Neural cell (in vitro differentiated cells): ENCODE results near the gene PGBD1. TPM values are rescaled to one million over a fixed set of nuclear protein-coding genes. Genes with fewer than 3 reads are reported as not detected.

ENCODE experiments used
- H2AFZ ChIP-seq: fragments of 200-600, 300-800 bp; sonication (generic), shearing (Covaris generic); 2 replicates; pipeline ENCODE4 v1.6.0; 2014; ENCODE audit warnings: low read depth, mild to moderate bottlenecking, antibody characterized with exemption, low read length, moderate library complexity
- H3F3A ChIP-seq: fragments of 200-600 bp; shearing (Covaris generic); 2 replicates; pipeline ENCODE4 v1.6.1; 2016; ENCODE audit warnings: mild to moderate bottlenecking, moderate library complexity, mixed read lengths, antibody characterized with exemption, low read length; ENCODE audit not compliant: insufficient read depth, poor library complexity, severe bottlenecking
- H3K27ac ChIP-seq: fragments of 200-600, 300-800 bp; sonication (generic), shearing (Covaris generic); 2 replicates; pipeline ENCODE4 v1.5.1; 2014; ENCODE audit warnings: mild to moderate bottlenecking, low read length, moderate library complexity
- H3K27me3 ChIP-seq: fragments of 300-800, 200-600 bp; sonication (generic), shearing (Covaris generic); 2 replicates; pipeline ENCODE4 v1.6.0; 2014; ENCODE audit warnings: mild to moderate bottlenecking, low read depth, low read length, moderate library complexity; ENCODE audit not compliant: insufficient read depth
- H3K36me3 ChIP-seq: fragments of 300-800, 200-600 bp; sonication (generic), shearing (Covaris generic); 2 replicates; pipeline ENCODE4 v1.5.1; 2014; ENCODE audit warnings: mild to moderate bottlenecking, antibody characterized with exemption, low read length, moderate library complexity; ENCODE audit not compliant: insufficient read depth
- H3K4me2 ChIP-seq: fragments of 300-800, 200-600 bp; sonication (generic), shearing (Covaris generic); 2 replicates; pipeline ENCODE4 v1.6.0; 2014; ENCODE audit warnings: mild to moderate bottlenecking, low read length
- H3K4me3 ChIP-seq: fragments of 300-800, 200-600 bp; sonication (generic), shearing (Covaris generic); 2 replicates; pipeline ENCODE4 v1.5.1; 2014; ENCODE audit warnings: mild to moderate bottlenecking, low read length, moderate library complexity
- H3K79me2 ChIP-seq: fragments of 200-600 bp; shearing (Covaris generic); replicated peaks from 2 replicates; pipeline ENCODE4 v1.6.0; 2014; ENCODE audit warnings: mild to moderate bottlenecking, low read length, moderate library complexity; ENCODE audit not compliant: insufficient read depth
- H3K9ac ChIP-seq: fragments of 300-800, 200-600 bp; sonication (generic), shearing (Covaris generic); 2 replicates; pipeline ENCODE4 v1.6.1; 2016; ENCODE audit warnings: mild to moderate bottlenecking, low read length, mixed read lengths
- H3K9me2 ChIP-seq: fragments of 200-600 bp; shearing (Covaris generic); 2 replicates; pipeline ENCODE4 v1.6.1; 2016; ENCODE audit warnings: mild to moderate bottlenecking, low read length, mixed read lengths; ENCODE audit not compliant: insufficient read depth
- H3K9me3 ChIP-seq: fragments of 200-600, 300-800 bp; sonication (generic), shearing (Covaris generic); 2 replicates; pipeline ENCODE4 v1.6.1; 2016; ENCODE audit warnings: mild to moderate bottlenecking, mixed run types, low read length, moderate library complexity, mixed read lengths
- H4K20me1 ChIP-seq: fragments of 200-600 bp; shearing (Covaris generic); 2 replicates; pipeline ENCODE4 v1.6.1; 2016; ENCODE audit warnings: mild to moderate bottlenecking, mixed run types; ENCODE audit not compliant: insufficient read depth
- CTCF ChIP-seq: fragments of 450-650 bp; IDR thresholded peaks from 2 replicates; pipeline ENCODE4 v1.5.1; 2014; ENCODE audit warnings: antibody characterized with exemption, mild to moderate bottlenecking, moderate library complexity; ENCODE audit not compliant: poor library complexity, severe bottlenecking
- EP300 ChIP-seq: fragments of 450-650 bp; conservative IDR thresholded peaks from 2 replicates; pipeline ENCODE4 v1.6.1; 2014; ENCODE audit warnings: antibody characterized with exemption, mild to moderate bottlenecking, moderate library complexity; ENCODE audit not compliant: poor library complexity, severe bottlenecking
- EZH2 ChIP-seq: fragments of 200-600, 300-800 bp; shearing (Covaris generic), sonication (generic); IDR thresholded peaks from 2 replicates; pipeline ENCODE4 v1.6.1; 2014; ENCODE audit warnings: antibody characterized with exemption, low read length, borderline replicate concordance, mild to moderate bottlenecking; ENCODE audit not compliant: insufficient read depth, poor library complexity, severe bottlenecking
- MXI1 ChIP-seq: fragments of 450-650 bp; conservative IDR thresholded peaks from 2 replicates; pipeline ENCODE4 v1.6.1; 2014; ENCODE audit warnings: antibody characterized with exemption, mild to moderate bottlenecking; ENCODE audit not compliant: poor library complexity, severe bottlenecking
- POLR2AphosphoS5 ChIP-seq: IDR thresholded peaks from 2 replicates; pipeline ENCODE4 v1.6.1; 2012
- RAD21 ChIP-seq: fragments of 450-650 bp; conservative IDR thresholded peaks from 2 replicates; pipeline ENCODE4 v1.6.1; 2014; ENCODE audit warnings: antibody characterized with exemption, mild to moderate bottlenecking, moderate library complexity
- REST ChIP-seq: IDR thresholded peaks from 2 replicates; pipeline ENCODE4 v1.6.1; 2012; ENCODE audit warnings: borderline replicate concordance
- SMC3 ChIP-seq: fragments of 450-650 bp; conservative IDR thresholded peaks from 2 replicates; pipeline ENCODE4 v1.6.1; 2014; ENCODE audit warnings: antibody characterized with exemption, mild to moderate bottlenecking, moderate library complexity; ENCODE audit not compliant: poor library complexity
- TAF1 ChIP-seq: IDR thresholded peaks from 2 replicates; pipeline ENCODE4 v1.6.1; 2012; ENCODE audit warnings: low read depth
- polyA plus RNA-seq: library from polyadenylated mRNA; depleted of rRNA; stranded (reverse); fragments of >200 nt; gene quantifications from 2 replicates; pipeline ENCODE4 v1.2.3, GENCODE V29; 2014

The PGBD1 gene
- polyA plus RNA-seq, 1 donor from 2014 or later, result 32.3 TPM

GRCh38 chr6:28326371-28326948 is 45.1 kb downstream of the PGBD1 start:
- TF ChIP-seq SMC3, result no peak
- no peak for TF ChIP-seq REST
- TF ChIP-seq TAF1, result no peak
- no peak for TF ChIP-seq RAD21
- no peak for TF ChIP-seq EZH2
- no peak for TF ChIP-seq POLR2AphosphoS5
- no peak for TF ChIP-seq CTCF
- TF ChIP-seq MXI1, result no peak
- TF ChIP-seq EP300, result no peak
- Histone ChIP-seq H2AFZ (no peak overlapping the region), H3F3A (no peaks in the 10 kb centered on the region), H4K20me1 (no peaks in the 10 kb centered on the region), H3K27ac (no peak overlapping the region), H3K9ac (no peak overlapping the region), H3K4me2 (no peak overlapping the region), H3K4me3 (no peak overlapping the region), H3K9me2 (no peaks in the 10 kb centered on the region), H3K36me3 (peaks cover 12% of the 10 kb centered on the region), H3K27me3 (no peaks in the 10 kb centered on the region), H3K79me2 (no peaks in the 10 kb centered on the region), H3K9me3 (no peaks in the 10 kb centered on the region)

- Histone ChIP-seq H3K9me3 (no peaks in the 10 kb centered on the region), H3K27ac (no peak overlapping the region), H3K79me2 (no peaks in the 10 kb centered on the region), H3K27me3 (no peaks in the 10 kb centered on the region), H2AFZ (no peak overlapping the region), H3F3A (no peaks in the 10 kb centered on the region), H3K4me2 (no peak overlapping the region), H3K9ac (no peak overlapping the region), H3K9me2 (no peaks in the 10 kb centered on the region), H3K36me3 (peaks cover 12% of the 10 kb centered on the region), H4K20me1 (no peaks in the 10 kb centered on the region), H3K4me3 (no peak overlapping the region)
- TF ChIP-seq MXI1 (no peak), REST (no peak), EP300 (no peak), CTCF (no peak), POLR2AphosphoS5 (no peak), RAD21 (no peak), TAF1 (no peak), SMC3 (no peak), EZH2 (no peak)
Measured at GRCh38 chr6:28330041-28330440, 48.7 kb downstream of the PGBD1 start.
